8988T (cell line): ENCODE data around the gene ZP1.

ENCODE experiments used
- DNase-seq: peaks from one replicate; pipeline ENCODE4 v3.0.0; 2011

The ZP1 gene

GRCh38 chr11:60844045-60844869 lies 23.1 kb upstream of the ZP1 start:
- no peak for DNase-seq

- no peak for DNase-seq
Observed at GRCh38 chr11:60844870-60845221, 22.5 kb upstream of the ZP1 start.

- no peak for DNase-seq
Observed at GRCh38 chr11:60845338-60845737, 22.0 kb upstream of the ZP1 start.

- DNase-seq, result no peak
Observed at GRCh38 chr11:60847281-60847680, 20.1 kb upstream of the ZP1 start.

- DNase-seq, result no peak
Observed at GRCh38 chr11:60847896-60848295, 19.4 kb upstream of the ZP1 start.

- no peak for DNase-seq
Observed at GRCh38 chr11:60848714-60849151, 18.6 kb upstream of the ZP1 start.

- DNase-seq, result no peak
Observed at GRCh38 chr11:60849641-60850520, 17.5 kb upstream of the ZP1 start.

GRCh38 chr11:60851327-60852104 lies 15.8 kb upstream of the ZP1 start:
- no peak for DNase-seq

- DNase-seq, result no peak
Observed at GRCh38 chr11:60852117-60852981, 15.0 kb upstream of the ZP1 start.

- DNase-seq, result no peak
Observed at GRCh38 chr11:60852982-60853950, 14.1 kb upstream of the ZP1 start.

GRCh38 chr11:60854140-60854846 lies 13.0 kb upstream of the ZP1 start:
- no peak for DNase-seq

GRCh38 chr11:60854847-60855725 lies 12.3 kb upstream of the ZP1 start:
- no peak for DNase-seq

- no peak for DNase-seq
Observed at GRCh38 chr11:60855726-60856633, 11.4 kb upstream of the ZP1 start, which contains the start of gene PTGDR2. TSS of gene PTGDR2 (minus strand) at chr11:60855950. CDS start at chr11:60853722, 2,228 bp downstream.

GRCh38 chr11:60857378-60858232 lies 9.7 kb upstream of the ZP1 start:
- no peak for DNase-seq

- DNase-seq, result no peak
Observed at GRCh38 chr11:60858236-60858635, 9.1 kb upstream of the ZP1 start.

GRCh38 chr11:60858731-60859464 lies 8.4 kb upstream of the ZP1 start:
- DNase-seq, result no peak
